ENCODE results near the gene CYFIP2. TPM values are rescaled to one million over a fixed set of nuclear protein-coding genes. Genes with fewer than 3 reads are reported as not detected.

The CYFIP2 gene
- total RNA-seq, 1 donor: 6.5 TPM

- H4K20me1 ChIP-seq (ENCODE audit: insufficient read depth, low read length): no peaks in the 10 kb centered on the region
- H3K79me2 ChIP-seq (ENCODE audit: insufficient read depth, low read length): no peaks in the 10 kb centered on the region
- H3K27ac ChIP-seq (ENCODE audit: low read depth, low read length): peak overlapping the region; percentile 69
- peaks cover 29% of the 10 kb centered on the region for H3K4me1 ChIP-seq (ENCODE audit: insufficient read depth, low read length)
- no peaks in the 10 kb centered on the region for H3K27me3 ChIP-seq (ENCODE audit: insufficient read depth, low read length)
- H2AFZ ChIP-seq (ENCODE audit: low read length): peak overlapping the region; percentile 54
- peak overlapping the region; percentile 54 for H3K4me2 ChIP-seq (ENCODE audit: insufficient read depth, low read length)
- peak; percentile 65 for DNase-seq (ENCODE audit: insufficient read length, low spot score, missing footprints)
- TF ChIP-seq CTCF (IDR thresholded peaks at IDR 0.05; ENCODE audit: extremely low read depth, low read depth, low read length): no peak
- H3K36me3 ChIP-seq (ENCODE audit: insufficient read depth, low read length): no peaks in the 10 kb centered on the region
- H3K9me3 ChIP-seq (ENCODE audit: low read depth, low read length): no peaks in the 10 kb centered on the region
- no peak overlapping the region for H3K4me3 ChIP-seq (ENCODE audit: insufficient read depth, low read length)
Measured at GRCh38 chr5:157371655-157372471, 105.9 kb downstream of the CYFIP2 start.

GRCh38 chr5:157372472-157372822 is 106.5 kb downstream of the CYFIP2 start:
- Histone ChIP-seq H3K4me1 (ENCODE audit: insufficient read depth, low read length) (peaks cover 25% of the 10 kb centered on the region), H4K20me1 (ENCODE audit: insufficient read depth, low read length) (no peaks in the 10 kb centered on the region), H3K79me2 (ENCODE audit: insufficient read depth, low read length) (no peaks in the 10 kb centered on the region), H3K4me3 (ENCODE audit: insufficient read depth, low read length) (no peak overlapping the region), H3K4me2 (ENCODE audit: insufficient read depth, low read length) (peak overlapping the region; percentile 54), H3K27ac (ENCODE audit: low read depth, low read length) (peak overlapping the region; percentile 69), H2AFZ (ENCODE audit: low read length) (peak overlapping the region; percentile 54), H3K27me3 (ENCODE audit: insufficient read depth, low read length) (no peaks in the 10 kb centered on the region), H3K36me3 (ENCODE audit: insufficient read depth, low read length) (no peaks in the 10 kb centered on the region), H3K9me3 (ENCODE audit: low read depth, low read length) (no peaks in the 10 kb centered on the region)
- DNase-seq (ENCODE audit: insufficient read length, low spot score, missing footprints): no peak
- TF ChIP-seq CTCF (IDR thresholded peaks at IDR 0.05; ENCODE audit: extremely low read depth, low read depth, low read length): no peak

- no peak overlapping the region for H3K27ac ChIP-seq (ENCODE audit: low read depth, low read length)
- H3K9me3 ChIP-seq (ENCODE audit: low read depth, low read length): no peaks in the 10 kb centered on the region
- H3K27me3 ChIP-seq (ENCODE audit: insufficient read depth, low read length): no peaks in the 10 kb centered on the region
- no peak overlapping the region for H3K4me3 ChIP-seq (ENCODE audit: insufficient read depth, low read length)
- no peak overlapping the region for H2AFZ ChIP-seq (ENCODE audit: low read length)
- H3K36me3 ChIP-seq (ENCODE audit: insufficient read depth, low read length): no peaks in the 10 kb centered on the region
- DNase-seq (ENCODE audit: insufficient read length, low spot score, missing footprints): no peak
- no peak overlapping the region for H3K4me2 ChIP-seq (ENCODE audit: insufficient read depth, low read length)
- H3K4me1 ChIP-seq (ENCODE audit: insufficient read depth, low read length): peaks cover 5% of the 10 kb centered on the region
- TF ChIP-seq CTCF (IDR thresholded peaks at IDR 0.05; ENCODE audit: extremely low read depth, low read depth, low read length): no peak
- H3K79me2 ChIP-seq (ENCODE audit: insufficient read depth, low read length): no peaks in the 10 kb centered on the region
- H4K20me1 ChIP-seq (ENCODE audit: insufficient read depth, low read length): no peaks in the 10 kb centered on the region
Measured at GRCh38 chr5:157378509-157378908, 112.6 kb downstream of the CYFIP2 start.

- DNase-seq (ENCODE audit: insufficient read length, low spot score, missing footprints): no peak
- Histone ChIP-seq H3K79me2 (ENCODE audit: insufficient read depth, low read length) (no peaks in the 10 kb centered on the region), H3K4me3 (ENCODE audit: insufficient read depth, low read length) (no peak overlapping the region), H3K27me3 (ENCODE audit: insufficient read depth, low read length) (no peaks in the 10 kb centered on the region), H3K9me3 (ENCODE audit: low read depth, low read length) (no peaks in the 10 kb centered on the region), H3K4me2 (ENCODE audit: insufficient read depth, low read length) (no peak overlapping the region), H3K4me1 (ENCODE audit: insufficient read depth, low read length) (peaks cover 15% of the 10 kb centered on the region), H4K20me1 (ENCODE audit: insufficient read depth, low read length) (no peaks in the 10 kb centered on the region), H3K36me3 (ENCODE audit: insufficient read depth, low read length) (no peaks in the 10 kb centered on the region), H2AFZ (ENCODE audit: low read length) (no peak overlapping the region), H3K27ac (ENCODE audit: low read depth, low read length) (no peak overlapping the region)
- TF ChIP-seq CTCF (IDR thresholded peaks at IDR 0.05; ENCODE audit: extremely low read depth, low read depth, low read length): no peak
Measured at GRCh38 chr5:157379983-157380382, 114.1 kb downstream of the CYFIP2 start.
